Cardiac fibroblast (primary cell): ENCODE results near the gene OLFM2.

Experiments used
- DNase-seq, 2 donors: peaks; one replicate each; pipeline versions ENCODE4 v3.0.0 to v3.0.0-alpha.2; 2010; ENCODE audit warnings: low read depth in 2 of 2
- H3K4me3 ChIP-seq, 2 donors: replicated peaks in 1 of 2; 1 replicate in 1 of 2; 2 replicates in 1 of 2; pipeline ENCODE4 v1.5.1; 2011; ENCODE audit warnings: low read depth in 2 of 2, low read length in 2 of 2, mild to moderate bottlenecking in 2 of 2, moderate library complexity in 1 of 2
- TF ChIP-seq, protein P1 (sequence below): IDR thresholded peaks from one replicate; pipeline ENCODE4 v1.5.1; 2011; ENCODE audit warnings: low read depth, mild to moderate bottlenecking, low read length, inconsistent platforms

The OLFM2 gene

GRCh38 chr19:9808855-9809824 is 127.2 kb downstream of the OLFM2 start:
- DNase-seq = no peak
- no peak overlapping the region for H3K4me3 ChIP-seq
- TF ChIP-seq, protein P1, sequence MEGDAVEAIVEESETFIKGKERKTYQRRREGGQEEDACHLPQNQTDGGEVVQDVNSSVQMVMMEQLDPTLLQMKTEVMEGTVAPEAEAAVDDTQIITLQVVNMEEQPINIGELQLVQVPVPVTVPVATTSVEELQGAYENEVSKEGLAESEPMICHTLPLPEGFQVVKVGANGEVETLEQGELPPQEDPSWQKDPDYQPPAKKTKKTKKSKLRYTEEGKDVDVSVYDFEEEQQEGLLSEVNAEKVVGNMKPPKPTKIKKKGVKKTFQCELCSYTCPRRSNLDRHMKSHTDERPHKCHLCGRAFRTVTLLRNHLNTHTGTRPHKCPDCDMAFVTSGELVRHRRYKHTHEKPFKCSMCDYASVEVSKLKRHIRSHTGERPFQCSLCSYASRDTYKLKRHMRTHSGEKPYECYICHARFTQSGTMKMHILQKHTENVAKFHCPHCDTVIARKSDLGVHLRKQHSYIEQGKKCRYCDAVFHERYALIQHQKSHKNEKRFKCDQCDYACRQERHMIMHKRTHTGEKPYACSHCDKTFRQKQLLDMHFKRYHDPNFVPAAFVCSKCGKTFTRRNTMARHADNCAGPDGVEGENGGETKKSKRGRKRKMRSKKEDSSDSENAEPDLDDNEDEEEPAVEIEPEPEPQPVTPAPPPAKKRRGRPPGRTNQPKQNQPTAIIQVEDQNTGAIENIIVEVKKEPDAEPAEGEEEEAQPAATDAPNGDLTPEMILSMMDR = no peak

DNA sequence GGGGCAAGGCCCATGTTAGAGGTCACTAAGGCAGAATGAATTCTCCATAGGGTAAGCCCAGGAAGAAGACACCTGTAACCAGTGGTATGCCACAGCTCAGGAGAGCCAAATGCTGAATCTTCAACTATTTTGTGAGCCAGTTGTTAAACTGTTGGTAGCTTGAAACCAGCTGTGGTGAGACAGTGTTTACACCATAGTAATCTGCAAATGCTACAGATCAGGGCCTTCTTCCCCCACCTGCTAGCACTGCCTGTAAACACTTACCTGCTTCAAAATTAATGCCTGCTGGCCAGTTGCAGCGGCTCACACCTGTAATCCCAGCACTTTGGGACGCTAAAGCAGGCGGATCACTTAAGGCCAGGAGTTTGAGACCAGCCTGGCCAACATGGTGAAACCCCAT is 129.5 kb downstream of the OLFM2 start:
- no peak for DNase-seq
- no peak overlapping the region for H3K4me3 ChIP-seq
- TF ChIP-seq, protein P1 = no peak
